ENCODE measurements around the gene HOXA3. TPM values are rescaled to one million over a fixed set of nuclear protein-coding genes. Genes with fewer than 3 reads are reported as not detected.
A peak's percentile ranks its signal among the peaks of the same experiment; 100 is the strongest.

Gene HOXA3
- total RNA-seq, 2 donors from 2014 or later: not detected

GRCh38 chr7:27176524-27176845 lies 24.1 kb upstream of the HOXA3 start:
- Mint-ChIP-seq H3K4me3 (no peak overlapping the region), H3K9me3 (peaks cover 6% of the 10 kb centered on the region), H3K4me1 (peaks cover 12% of the 10 kb centered on the region), H3K27me3 (ENCODE audit: insufficient read depth) (peaks cover 97% of the 10 kb centered on the region), H3K36me3 (ENCODE audit: low read depth) (no peaks in the 10 kb centered on the region), H3K27ac (no peak overlapping the region)
- H3K9me3 ChIP-seq (ENCODE audit: control insufficient read depth, low read length): peaks cover 11% of the 10 kb centered on the region
- H3K36me3 ChIP-seq (ENCODE audit: control insufficient read depth, insufficient read depth, low read length): no peaks in the 10 kb centered on the region
- peaks cover 3% of the 10 kb centered on the region for H3K4me1 ChIP-seq (ENCODE audit: control insufficient read depth, insufficient read depth, low read length)
- no peak for TF ChIP-seq CTCF (conservative IDR thresholded peaks at IDR 0.05)
- peaks cover 100% of the 10 kb centered on the region for H3K27me3 ChIP-seq (ENCODE audit: control insufficient read depth, insufficient read depth, low read length, poor library complexity, severe bottlenecking)
- no peak overlapping the region for H3K9ac ChIP-seq (ENCODE audit: extremely low read depth, low read length, poor library complexity, severe bottlenecking)
- no peak overlapping the region for H3K27ac ChIP-seq (ENCODE audit: low read depth, low read length)
- 84 to 90% methylated on average over 2 to 3 of the region's 3 CpGs for WGBS, 2 experiments (ENCODE audit: insufficient coverage in 1 of 2, insufficient read length in 1 of 2)
- no peak for DNase-seq
- H3K4me3 ChIP-seq (ENCODE audit: low read length): no peak overlapping the region

DNA sequence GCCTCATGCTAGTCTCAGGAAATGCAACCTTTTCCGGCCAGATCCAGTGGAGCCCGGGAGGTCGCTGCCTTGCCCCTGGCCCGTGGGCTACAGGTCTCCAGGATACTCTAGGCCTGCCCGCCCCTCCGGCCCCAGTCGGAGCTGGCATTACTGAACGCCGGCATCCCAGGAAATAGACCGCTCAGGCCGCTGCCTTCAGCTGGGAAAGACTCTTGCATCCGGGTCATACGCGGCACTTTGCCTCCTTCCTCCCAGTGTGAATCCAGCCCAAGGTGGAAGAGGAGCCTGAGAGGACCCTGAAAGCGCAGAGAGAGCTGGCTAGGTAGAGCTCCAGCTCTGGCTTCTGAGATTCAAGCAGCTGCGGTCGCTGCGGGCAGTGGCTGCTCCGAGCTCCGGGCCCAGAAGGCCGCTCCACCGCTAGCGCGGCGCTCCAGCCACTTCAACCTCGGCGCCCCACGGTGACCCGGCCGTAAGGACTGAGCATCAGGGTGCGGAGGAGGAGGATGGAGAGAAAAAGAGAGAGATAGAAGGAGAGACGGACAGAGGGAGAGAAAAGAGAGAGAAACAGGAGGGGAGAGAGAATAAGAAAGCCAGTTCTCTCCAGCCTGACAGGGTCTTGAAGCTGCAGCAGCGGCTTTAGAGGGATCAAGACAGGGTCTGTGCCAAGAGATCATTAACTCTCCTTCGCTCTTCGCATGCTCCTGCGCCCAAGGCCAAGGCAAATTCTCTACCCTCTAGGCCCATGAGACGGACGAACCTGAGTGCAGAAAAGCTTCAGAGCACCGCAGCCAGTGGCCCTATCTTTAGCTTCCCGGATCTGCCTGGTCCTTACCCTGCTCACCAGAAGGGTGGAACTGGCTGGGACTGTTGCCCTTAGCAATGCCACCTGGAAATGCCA lies 23.5 kb upstream of the HOXA3 start:
- H3K9ac ChIP-seq (ENCODE audit: extremely low read depth, low read length, poor library complexity, severe bottlenecking): no peak overlapping the region
- H3K27me3 ChIP-seq (ENCODE audit: control insufficient read depth, insufficient read depth, low read length, poor library complexity, severe bottlenecking): peaks cover 100% of the 10 kb centered on the region
- DNase-seq: peak; percentile 76
- 15 to 17% methylated on average over 22 to 40 of the region's 40 CpGs for WGBS, 2 experiments (ENCODE audit: insufficient coverage in 1 of 2, insufficient read length in 1 of 2)
- peaks cover 6% of the 10 kb centered on the region for H3K9me3 Mint-ChIP-seq
- TF ChIP-seq CTCF (conservative IDR thresholded peaks at IDR 0.05): no peak
- H3K36me3 ChIP-seq (ENCODE audit: control insufficient read depth, insufficient read depth, low read length): no peaks in the 10 kb centered on the region
- no peak overlapping the region for H3K27ac Mint-ChIP-seq
- no peak overlapping the region for H3K4me3 Mint-ChIP-seq
- H3K4me1 Mint-ChIP-seq: peaks cover 12% of the 10 kb centered on the region
- H3K27ac ChIP-seq (ENCODE audit: low read depth, low read length): no peak overlapping the region
- peaks cover 3% of the 10 kb centered on the region for H3K4me1 ChIP-seq (ENCODE audit: control insufficient read depth, insufficient read depth, low read length)
- peaks cover 11% of the 10 kb centered on the region for H3K9me3 ChIP-seq (ENCODE audit: control insufficient read depth, low read length)
- H3K27me3 Mint-ChIP-seq (ENCODE audit: insufficient read depth): peaks cover 97% of the 10 kb centered on the region
- no peaks in the 10 kb centered on the region for H3K36me3 Mint-ChIP-seq (ENCODE audit: low read depth)
- H3K4me3 ChIP-seq (ENCODE audit: low read length): no peak overlapping the region

DNA sequence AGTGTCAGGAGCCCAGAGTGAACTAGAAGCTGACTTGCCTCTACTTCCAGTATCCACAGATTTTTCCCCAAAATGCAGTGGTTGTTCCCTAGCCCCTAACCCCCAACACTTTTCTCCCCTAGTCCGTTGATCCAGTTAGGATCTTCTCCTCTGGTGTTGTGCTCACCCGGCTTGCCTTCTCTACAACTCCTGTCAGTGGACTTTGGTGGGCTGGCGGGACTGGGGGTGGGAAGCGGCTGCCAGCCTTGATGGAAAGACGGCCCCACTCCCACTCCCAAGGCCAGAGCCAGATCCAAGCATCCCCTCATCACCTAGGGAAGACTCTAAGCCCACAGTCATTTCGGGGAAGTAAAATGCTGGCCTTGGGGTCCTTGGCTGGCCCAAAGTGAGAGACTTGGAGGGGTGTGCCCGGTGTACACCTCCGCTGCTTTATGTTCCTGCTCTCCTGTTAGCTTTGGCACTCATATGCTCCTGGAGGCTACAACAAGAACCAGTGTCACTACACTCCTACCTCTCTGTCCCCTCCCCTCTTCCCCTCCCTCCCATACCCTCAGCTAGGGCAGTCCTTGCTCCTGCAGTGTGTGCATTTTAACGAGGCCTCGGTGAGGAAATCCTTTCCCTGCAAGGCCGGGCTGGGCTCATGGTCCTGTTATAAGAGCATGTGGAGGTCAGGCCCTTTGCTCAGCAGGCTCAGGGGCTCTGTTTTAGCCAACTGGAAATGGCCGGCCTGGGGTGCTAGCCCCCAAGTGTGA lies 22.7 kb upstream of the HOXA3 start:
- peak; percentile 72 for DNase-seq
- no peak overlapping the region for H3K4me3 ChIP-seq (ENCODE audit: low read length)

More for the DNA sequence above, 22.7 kb upstream of the HOXA3 start:
- peaks cover 97% of the 10 kb centered on the region for H3K27me3 Mint-ChIP-seq (ENCODE audit: insufficient read depth)
- Histone ChIP-seq H3K9ac (ENCODE audit: extremely low read depth, low read length, poor library complexity, severe bottlenecking) (no peak overlapping the region), H3K27me3 (ENCODE audit: control insufficient read depth, insufficient read depth, low read length, poor library complexity, severe bottlenecking) (peaks cover 100% of the 10 kb centered on the region), H3K36me3 (ENCODE audit: control insufficient read depth, insufficient read depth, low read length) (no peaks in the 10 kb centered on the region), H3K4me1 (ENCODE audit: control insufficient read depth, insufficient read depth, low read length) (peaks cover under 1% of the 10 kb centered on the region), H3K27ac (ENCODE audit: low read depth, low read length) (no peak overlapping the region), H3K9me3 (ENCODE audit: control insufficient read depth, low read length) (peaks cover 11% of the 10 kb centered on the region)
- H3K4me1 Mint-ChIP-seq: peaks cover 10% of the 10 kb centered on the region
- peaks cover 6% of the 10 kb centered on the region for H3K9me3 Mint-ChIP-seq
- H3K36me3 Mint-ChIP-seq (ENCODE audit: low read depth): no peaks in the 10 kb centered on the region
- H3K4me3 Mint-ChIP-seq: no peak overlapping the region
- 18 to 32% methylated on average over 8 to 12 of the region's 12 CpGs for WGBS, 2 experiments (ENCODE audit: insufficient coverage in 1 of 2, insufficient read length in 1 of 2)
- no peak overlapping the region for H3K27ac Mint-ChIP-seq
- TF ChIP-seq CTCF (conservative IDR thresholded peaks at IDR 0.05): no peak
